ENCODE data around the gene FAM9B.

DNA sequence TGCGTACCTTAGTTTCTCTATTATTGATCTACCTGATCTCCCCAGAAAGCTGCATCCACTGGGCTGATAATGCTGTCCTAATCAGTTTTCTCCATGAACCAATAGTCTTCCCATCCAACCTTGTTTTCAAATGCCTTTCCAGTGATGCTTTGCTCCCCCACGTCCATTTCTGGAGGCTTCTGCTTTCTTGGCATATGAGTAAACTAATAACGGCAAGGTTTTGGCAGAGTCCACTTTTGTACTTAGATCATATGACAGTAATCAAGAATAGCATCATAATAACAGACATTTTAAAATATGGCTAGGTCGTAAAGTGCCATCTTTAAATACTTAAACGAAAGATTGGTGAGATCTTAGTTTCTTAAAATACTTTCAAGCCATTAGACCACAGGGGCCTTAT is 38.4 kb upstream of the FAM9B start:
- TF ChIP-seq, protein P1, sequence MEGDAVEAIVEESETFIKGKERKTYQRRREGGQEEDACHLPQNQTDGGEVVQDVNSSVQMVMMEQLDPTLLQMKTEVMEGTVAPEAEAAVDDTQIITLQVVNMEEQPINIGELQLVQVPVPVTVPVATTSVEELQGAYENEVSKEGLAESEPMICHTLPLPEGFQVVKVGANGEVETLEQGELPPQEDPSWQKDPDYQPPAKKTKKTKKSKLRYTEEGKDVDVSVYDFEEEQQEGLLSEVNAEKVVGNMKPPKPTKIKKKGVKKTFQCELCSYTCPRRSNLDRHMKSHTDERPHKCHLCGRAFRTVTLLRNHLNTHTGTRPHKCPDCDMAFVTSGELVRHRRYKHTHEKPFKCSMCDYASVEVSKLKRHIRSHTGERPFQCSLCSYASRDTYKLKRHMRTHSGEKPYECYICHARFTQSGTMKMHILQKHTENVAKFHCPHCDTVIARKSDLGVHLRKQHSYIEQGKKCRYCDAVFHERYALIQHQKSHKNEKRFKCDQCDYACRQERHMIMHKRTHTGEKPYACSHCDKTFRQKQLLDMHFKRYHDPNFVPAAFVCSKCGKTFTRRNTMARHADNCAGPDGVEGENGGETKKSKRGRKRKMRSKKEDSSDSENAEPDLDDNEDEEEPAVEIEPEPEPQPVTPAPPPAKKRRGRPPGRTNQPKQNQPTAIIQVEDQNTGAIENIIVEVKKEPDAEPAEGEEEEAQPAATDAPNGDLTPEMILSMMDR (IDR thresholded peaks at IDR 0.05), result no peak
- no peak for TF ChIP-seq POLR2A (IDR thresholded peaks at IDR 0.05)

Data from prostate gland (tissue), 2 donors.